Fibroblast of the aortic adventitia (primary cell): ENCODE results near the gene WNK1. TPM values are rescaled to one million over a fixed set of nuclear protein-coding genes. Genes with fewer than 3 reads are reported as not detected.
A peak's percentile ranks its signal among the peaks of the same experiment; 100 is the strongest.

Experiments
- DNase-seq: peaks from one replicate; pipeline ENCODE4 v3.0.0-alpha.2; 2010; ENCODE audit warnings: low read depth
- H3K4me3 ChIP-seq: 2 replicates; pipeline ENCODE4 v1.5.1; 2011; ENCODE audit warnings: low read depth, mild to moderate bottlenecking, control low read depth, low read length, moderate library complexity
- total RNA-seq: library from RNA; depleted of rRNA; stranded (reverse); fragments of >200 nt; gene quantifications from 2 replicates; pipeline ENCODE4 v1.2.3, GENCODE V29; 2012; ENCODE audit warnings: low replicate concordance
- TF ChIP-seq, protein P1 (sequence below): IDR thresholded peaks from 2 replicates; pipeline ENCODE4 v1.5.1; 2011; ENCODE audit warnings: mild to moderate bottlenecking, low read length, control low read depth, inconsistent platforms; ENCODE audit not compliant: insufficient read depth

The WNK1 gene
- total RNA-seq, 1 donor, result 91.7 TPM

DNA sequence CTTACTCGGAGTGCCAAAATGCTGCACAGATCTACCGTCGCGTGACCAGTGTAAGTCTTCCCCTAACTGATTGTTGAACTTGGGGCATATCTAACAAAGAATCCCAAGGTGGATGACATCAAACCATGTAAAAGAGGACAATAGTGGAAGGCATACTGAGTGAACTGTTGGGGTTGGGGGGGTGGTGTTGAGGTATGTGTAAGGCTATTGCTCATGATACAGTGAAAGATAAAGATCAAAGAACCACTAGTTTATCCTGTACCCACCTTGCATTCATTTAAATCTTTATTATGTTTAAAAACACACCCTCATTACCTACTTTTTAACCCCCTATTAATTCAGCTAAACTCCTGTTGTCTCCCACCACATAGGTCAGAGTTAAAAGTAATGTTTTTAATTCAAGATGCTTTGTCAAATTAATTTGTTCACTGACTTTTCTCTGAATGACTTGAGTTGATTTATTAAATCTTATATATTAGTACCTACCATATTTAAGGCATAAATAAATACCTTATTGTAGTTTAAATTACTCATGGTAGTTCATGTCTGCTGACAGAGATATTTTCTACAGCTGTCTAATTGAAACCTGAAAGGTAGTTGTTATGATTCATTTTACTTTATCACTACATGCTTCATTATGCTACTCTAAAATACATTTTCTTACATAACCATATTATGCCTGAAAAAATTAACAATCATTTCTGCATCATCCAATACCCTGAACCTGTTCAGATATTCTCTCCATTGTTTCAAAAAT, 77.9 kb downstream of the WNK1 start:
- H3K4me3 ChIP-seq, result no peak overlapping the region
- TF ChIP-seq, protein P1, sequence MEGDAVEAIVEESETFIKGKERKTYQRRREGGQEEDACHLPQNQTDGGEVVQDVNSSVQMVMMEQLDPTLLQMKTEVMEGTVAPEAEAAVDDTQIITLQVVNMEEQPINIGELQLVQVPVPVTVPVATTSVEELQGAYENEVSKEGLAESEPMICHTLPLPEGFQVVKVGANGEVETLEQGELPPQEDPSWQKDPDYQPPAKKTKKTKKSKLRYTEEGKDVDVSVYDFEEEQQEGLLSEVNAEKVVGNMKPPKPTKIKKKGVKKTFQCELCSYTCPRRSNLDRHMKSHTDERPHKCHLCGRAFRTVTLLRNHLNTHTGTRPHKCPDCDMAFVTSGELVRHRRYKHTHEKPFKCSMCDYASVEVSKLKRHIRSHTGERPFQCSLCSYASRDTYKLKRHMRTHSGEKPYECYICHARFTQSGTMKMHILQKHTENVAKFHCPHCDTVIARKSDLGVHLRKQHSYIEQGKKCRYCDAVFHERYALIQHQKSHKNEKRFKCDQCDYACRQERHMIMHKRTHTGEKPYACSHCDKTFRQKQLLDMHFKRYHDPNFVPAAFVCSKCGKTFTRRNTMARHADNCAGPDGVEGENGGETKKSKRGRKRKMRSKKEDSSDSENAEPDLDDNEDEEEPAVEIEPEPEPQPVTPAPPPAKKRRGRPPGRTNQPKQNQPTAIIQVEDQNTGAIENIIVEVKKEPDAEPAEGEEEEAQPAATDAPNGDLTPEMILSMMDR, result no peak
- DNase-seq, result no peak

- TF ChIP-seq, protein P1, result no peak
- no peak overlapping the region for H3K4me3 ChIP-seq
- DNase-seq, result no peak
Observed at GRCh38 chr12:835754-836518, 83.6 kb downstream of the WNK1 start.

DNA sequence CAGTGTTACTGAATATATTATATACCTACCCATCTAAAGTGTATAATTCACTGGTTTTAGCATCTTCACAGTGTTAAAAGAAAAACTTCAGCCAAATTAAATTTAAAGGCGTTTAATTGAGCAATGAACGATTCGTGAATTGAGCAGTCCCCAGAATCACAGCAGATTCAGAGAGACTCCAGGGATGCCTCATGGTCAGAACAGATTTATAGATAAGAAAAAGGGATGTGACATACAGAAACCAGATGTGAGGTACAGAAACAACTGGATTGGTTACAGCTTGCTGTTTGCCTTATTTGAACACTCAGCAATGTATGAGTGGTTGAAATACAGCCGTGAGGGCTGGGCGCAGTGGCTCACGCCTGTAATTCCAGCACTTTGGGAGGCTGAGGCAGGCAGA, 84.6 kb downstream of the WNK1 start:
- no peak overlapping the region for H3K4me3 ChIP-seq
- no peak for DNase-seq
- TF ChIP-seq, protein P1, result no peak

- H3K4me3 ChIP-seq, result no peak overlapping the region
- DNase-seq, result no peak
- TF ChIP-seq, protein P1, result no peak
Observed at GRCh38 chr12:837548-837947, 85.2 kb downstream of the WNK1 start.

DNA sequence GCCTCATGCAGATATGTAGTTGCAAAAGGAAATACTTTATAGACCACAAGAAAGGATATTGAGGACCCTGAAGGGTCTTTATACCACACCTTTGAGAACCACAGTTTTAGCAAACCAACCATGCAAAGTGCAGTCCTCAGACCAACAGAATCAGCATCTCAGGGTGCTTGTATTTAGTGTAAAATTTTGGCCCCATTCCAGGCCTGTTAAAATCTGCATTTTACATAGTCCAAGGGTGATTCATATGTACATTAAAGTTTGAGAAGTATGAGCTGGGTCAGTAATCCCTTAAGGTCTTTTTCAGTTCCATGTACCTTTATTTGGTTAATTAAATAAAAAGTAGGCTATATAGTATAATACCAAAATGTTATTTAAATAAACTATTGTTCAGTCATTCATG, 91.2 kb downstream of the WNK1 start:
- DNase-seq, result peak; percentile 21
- TF ChIP-seq, protein P1, result no peak
- H3K4me3 ChIP-seq, result no peak overlapping the region

DNA sequence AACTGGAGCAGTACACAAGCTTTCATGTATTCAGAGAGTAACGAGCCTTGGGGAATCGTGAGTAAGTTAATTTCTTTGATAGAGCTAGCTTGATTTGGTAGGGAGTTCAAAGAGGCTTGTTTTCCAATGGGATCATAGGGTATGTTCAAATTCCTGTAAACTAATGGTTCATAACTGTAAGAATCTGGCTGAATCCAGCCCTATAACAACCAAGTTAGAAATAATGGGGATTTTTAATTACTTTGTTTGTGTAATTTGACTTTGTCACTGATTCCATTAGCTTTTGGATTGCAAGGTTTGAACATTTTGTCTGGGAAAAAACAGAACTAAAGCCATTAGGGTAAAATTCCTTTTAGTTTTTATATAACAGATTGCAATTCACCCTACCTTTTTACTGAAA, 94.0 kb downstream of the WNK1 start:
- no peak for DNase-seq
- no peak overlapping the region for H3K4me3 ChIP-seq
- TF ChIP-seq, protein P1, result no peak
